Thyroid gland (tissue), 4 donors: Measurements from ENCODE around the gene APMAP.

Experiments used
- POLR2A ChIP-seq, 2 donors: fragments of 450-650 bp; IDR thresholded peaks; one replicate each; pipeline ENCODE4 v1.6.1; 2017; ENCODE audit warnings: antibody characterized with exemption in 2 of 2, mild to moderate bottlenecking in 2 of 2, moderate library complexity in 1 of 2
- TF ChIP-seq, protein P1 (sequence below), 6 experiments: fragments of 200-600 bp in 3 of 6; fragments of 450-650 bp in 3 of 6; sonication (generic) in 3 of 6; IDR thresholded peaks; one replicate each; pipeline ENCODE4 v1.5.1; 2016 to 2019; ENCODE audit warnings: antibody characterized with exemption in 6 of 6, mild to moderate bottlenecking in 2 of 6, inconsistent platforms in 1 of 6, moderate library complexity in 1 of 6

DNA sequence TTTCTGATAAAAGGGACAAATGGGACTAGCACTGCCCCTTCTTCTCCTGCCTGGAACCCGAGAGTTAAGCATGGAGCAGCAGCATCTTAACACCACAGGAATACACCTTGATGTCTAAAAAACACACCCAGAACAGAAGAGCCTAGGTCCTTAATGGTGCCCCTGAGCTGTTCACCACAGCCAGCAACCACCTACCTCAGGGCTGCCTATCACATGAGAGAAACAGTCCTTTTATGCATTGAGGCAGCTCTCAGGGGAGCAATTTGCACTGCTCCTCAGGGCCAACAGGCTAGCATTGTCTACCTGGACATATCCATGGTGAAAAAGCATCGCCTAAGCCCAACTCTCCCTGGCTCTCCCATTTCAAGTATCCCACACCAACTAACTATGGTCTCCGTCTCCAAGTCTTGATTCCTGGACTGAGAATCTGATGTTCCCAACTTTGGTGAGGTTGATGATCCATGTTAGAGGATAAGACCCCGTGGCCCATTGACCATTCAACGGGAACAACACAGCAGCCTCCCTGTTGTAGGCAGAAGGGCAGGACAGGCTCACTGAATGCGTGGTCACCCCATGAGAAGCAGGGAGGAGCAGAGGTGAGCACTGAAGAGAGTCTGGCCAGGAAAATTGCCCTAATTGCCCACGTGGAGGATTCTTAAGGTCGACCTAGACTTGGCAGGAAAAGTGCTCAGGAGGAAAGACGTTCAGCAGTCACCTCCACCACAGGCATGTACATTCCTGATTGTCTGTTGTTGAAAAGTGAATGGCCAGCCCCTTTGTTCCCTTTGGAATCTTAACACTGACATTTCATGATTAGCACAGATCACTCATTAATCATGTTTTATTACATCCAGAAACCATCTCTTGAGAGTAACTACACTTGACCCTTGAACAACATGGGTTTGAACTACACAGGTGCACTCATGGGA is 4.2 kb upstream of the APMAP start:
- no peak for TF ChIP-seq POLR2A (IDR thresholded peaks at IDR 0.05)
- TF ChIP-seq, protein P1, sequence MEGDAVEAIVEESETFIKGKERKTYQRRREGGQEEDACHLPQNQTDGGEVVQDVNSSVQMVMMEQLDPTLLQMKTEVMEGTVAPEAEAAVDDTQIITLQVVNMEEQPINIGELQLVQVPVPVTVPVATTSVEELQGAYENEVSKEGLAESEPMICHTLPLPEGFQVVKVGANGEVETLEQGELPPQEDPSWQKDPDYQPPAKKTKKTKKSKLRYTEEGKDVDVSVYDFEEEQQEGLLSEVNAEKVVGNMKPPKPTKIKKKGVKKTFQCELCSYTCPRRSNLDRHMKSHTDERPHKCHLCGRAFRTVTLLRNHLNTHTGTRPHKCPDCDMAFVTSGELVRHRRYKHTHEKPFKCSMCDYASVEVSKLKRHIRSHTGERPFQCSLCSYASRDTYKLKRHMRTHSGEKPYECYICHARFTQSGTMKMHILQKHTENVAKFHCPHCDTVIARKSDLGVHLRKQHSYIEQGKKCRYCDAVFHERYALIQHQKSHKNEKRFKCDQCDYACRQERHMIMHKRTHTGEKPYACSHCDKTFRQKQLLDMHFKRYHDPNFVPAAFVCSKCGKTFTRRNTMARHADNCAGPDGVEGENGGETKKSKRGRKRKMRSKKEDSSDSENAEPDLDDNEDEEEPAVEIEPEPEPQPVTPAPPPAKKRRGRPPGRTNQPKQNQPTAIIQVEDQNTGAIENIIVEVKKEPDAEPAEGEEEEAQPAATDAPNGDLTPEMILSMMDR (IDR thresholded peaks at IDR 0.05) = no peak
